Stimulated activated CD4-positive, alpha-beta T cell treated with anti-CD3 and anti-CD28 coated beads, Interleukin-4, amount 100 ng/mL, for 24 hours (primary cell): ENCODE measurements around the gene GPD1L.
"Not testable (repeated sequence)": the region's sequence is repeated elsewhere in the genome, so short reads cannot be mapped to it uniquely, and the experiment has no call there.

ENCODE experiments used
- DNase-seq: peaks from one replicate; pipeline ENCODE4 v3.0.0-alpha.2; 2020

GPD1L gene

GRCh38 chr3:32106929-32107362, 526 bp downstream of the GPD1L start:
- DNase-seq, result no peak

- not testable (repeated sequence) for DNase-seq
These were observed 1.8 kb downstream of the GPD1L start for GRCh38 chr3:32108224-32108623.

- DNase-seq, result no peak
These were observed 2.8 kb downstream of the GPD1L start for GRCh38 chr3:32109256-32109655.

GRCh38 chr3:32110233-32110760, 3.9 kb downstream of the GPD1L start:
- DNase-seq, result no peak

GRCh38 chr3:32111560-32111959, 5.1 kb downstream of the GPD1L start:
- DNase-seq, result no peak

- DNase-seq, result no peak
These were observed 7.1 kb downstream of the GPD1L start for GRCh38 chr3:32113566-32113965.

GRCh38 chr3:32113981-32114545, 7.6 kb downstream of the GPD1L start:
- DNase-seq, result no peak

GRCh38 chr3:32114546-32115386, 8.3 kb downstream of the GPD1L start:
- DNase-seq, result peak; percentile 58

GRCh38 chr3:32117320-32117719, 10.9 kb downstream of the GPD1L start:
- DNase-seq, result no peak

GRCh38 chr3:32118215-32118614, 11.8 kb downstream of the GPD1L start:
- no peak for DNase-seq

GRCh38 chr3:32120471-32120870, 14.1 kb downstream of the GPD1L start:
- no peak for DNase-seq

- no peak for DNase-seq
These were observed 14.7 kb downstream of the GPD1L start for GRCh38 chr3:32121137-32121536.

- DNase-seq, result no peak
These were observed 17.2 kb downstream of the GPD1L start for GRCh38 chr3:32123620-32124019.

GRCh38 chr3:32125012-32125411, 18.6 kb downstream of the GPD1L start:
- no peak for DNase-seq

GRCh38 chr3:32126305-32127015, 20.0 kb downstream of the GPD1L start:
- no peak for DNase-seq

GRCh38 chr3:32127219-32127826, 20.9 kb downstream of the GPD1L start:
- no peak for DNase-seq

GRCh38 chr3:32128936-32129335, 22.5 kb downstream of the GPD1L start:
- no peak for DNase-seq

GRCh38 chr3:32129832-32130231, 23.4 kb downstream of the GPD1L start:
- no peak for DNase-seq

- DNase-seq, result no peak
These were observed 25.7 kb downstream of the GPD1L start for GRCh38 chr3:32132121-32132520.

GRCh38 chr3:32132706-32133105, 26.3 kb downstream of the GPD1L start:
- DNase-seq, result no peak

- DNase-seq, result no peak
These were observed 30.3 kb downstream of the GPD1L start for GRCh38 chr3:32136703-32137102.

- DNase-seq, result no peak
These were observed 31.4 kb downstream of the GPD1L start for GRCh38 chr3:32137870-32138269.

- DNase-seq, result no peak
These were observed 32.2 kb downstream of the GPD1L start for GRCh38 chr3:32138545-32139104.
